T-helper 1 cell treated with Interleukin-12 subunit alpha and Interleukin-12 subunit beta and Interleukin-4 antibody, amounts not matched to agents 30 ng/mL and 1 ng/mL, for 36 hours (primary cell): ENCODE results near the gene AKAP8. TPM values are rescaled to one million over a fixed set of nuclear protein-coding genes. Genes with fewer than 3 reads are reported as not detected.

Experiments used
- intact Hi-C: fragments of 100-400 bp; cut with micrococcal nuclease; formaldehyde crosslinking; loops from one replicate; pipeline ENCODE4 v1.15.1; 2024
- total RNA-seq: library from RNA; stranded (reverse); gene quantifications from 2 replicates; pipeline ENCODE4 v1.2.3, GENCODE V29; 2022

AKAP8 gene
- total RNA-seq, 1 donor from 2014 or later, result 53.5 TPM

DNA sequence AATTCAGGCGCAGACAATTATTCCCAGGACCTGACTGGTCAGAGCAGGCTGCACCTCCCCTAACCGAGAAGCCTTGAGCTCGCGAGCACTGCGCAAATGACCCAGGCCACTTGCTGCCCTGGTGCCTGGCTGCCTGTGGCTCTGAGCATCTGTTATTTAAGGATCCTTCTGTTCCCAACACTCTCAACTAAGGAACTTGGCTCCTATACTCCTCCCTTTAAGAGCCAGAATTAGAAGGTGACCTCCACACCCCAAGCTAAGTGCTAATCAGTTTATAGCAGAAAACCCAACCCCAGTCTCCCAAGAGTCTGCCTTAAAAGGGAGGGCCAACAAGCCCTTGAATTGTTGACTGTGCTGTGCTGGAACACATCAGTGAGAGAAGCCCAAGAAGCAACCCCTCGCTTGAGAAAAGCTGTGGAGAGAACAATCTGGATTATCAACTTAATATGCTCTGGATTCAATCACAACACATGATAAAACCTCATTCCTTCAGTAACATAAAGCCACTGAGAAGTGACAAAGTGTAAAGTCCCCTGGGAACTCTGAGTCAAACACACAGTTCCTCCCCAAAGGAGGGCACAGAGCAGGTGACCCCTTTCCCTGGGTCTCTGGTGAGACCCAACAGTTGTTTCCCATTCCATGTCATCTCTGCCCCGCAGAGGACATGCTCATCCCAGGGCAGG lies 24.7 kb upstream of the AKAP8 start:
- intact Hi-C loops, result no loop called here

- intact Hi-C loops, result no loop called here
These were observed 23.6 kb upstream of the AKAP8 start for GRCh38 chr19:15403151-15403531.

- intact Hi-C loops, result no loop called here
These were observed 23.0 kb upstream of the AKAP8 start for GRCh38 chr19:15402411-15403150.

- intact Hi-C loops, result no loop called here
These were observed 21.8 kb upstream of the AKAP8 start for GRCh38 chr19:15401397-15401710.

- intact Hi-C loops, result no loop called here
These were observed 21.2 kb upstream of the AKAP8 start for GRCh38 chr19:15400521-15401396.

DNA sequence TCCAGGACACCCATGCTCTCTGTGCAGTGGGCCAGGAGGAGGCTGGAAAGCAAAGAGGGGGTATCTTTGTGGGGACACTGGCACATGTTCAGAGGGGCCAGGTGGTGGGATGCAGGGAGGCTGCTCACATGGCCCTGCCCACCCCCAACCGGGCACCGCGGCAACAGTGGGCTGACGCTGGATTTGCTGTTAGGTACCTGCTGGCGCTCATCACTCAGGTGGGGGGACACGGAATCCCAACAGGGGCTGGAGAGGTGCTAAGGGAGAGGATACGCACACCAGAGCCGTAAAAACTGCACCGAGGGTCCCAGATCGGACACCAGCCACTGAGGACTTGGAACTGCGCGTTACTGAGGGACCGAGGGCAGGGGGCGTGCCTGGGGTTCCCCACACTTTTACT lies 20.0 kb upstream of the AKAP8 start:
- intact Hi-C loops, result loop anchor here (10.0 kb wide), 1 partner anchor 1825 kb away; no protein-coding TSS in a partner anchor

- intact Hi-C loops, result loop anchor here (10.0 kb wide), 1 partner anchor 1824 kb away; no protein-coding TSS in a partner anchor
These were observed 19.6 kb upstream of the AKAP8 start for GRCh38 chr19:15399234-15399515.

- intact Hi-C loops, result loop anchor here (10.0 kb wide), 1 partner anchor 1824 kb away; no protein-coding TSS in a partner anchor
These were observed 19.1 kb upstream of the AKAP8 start for GRCh38 chr19:15398501-15399233.

DNA sequence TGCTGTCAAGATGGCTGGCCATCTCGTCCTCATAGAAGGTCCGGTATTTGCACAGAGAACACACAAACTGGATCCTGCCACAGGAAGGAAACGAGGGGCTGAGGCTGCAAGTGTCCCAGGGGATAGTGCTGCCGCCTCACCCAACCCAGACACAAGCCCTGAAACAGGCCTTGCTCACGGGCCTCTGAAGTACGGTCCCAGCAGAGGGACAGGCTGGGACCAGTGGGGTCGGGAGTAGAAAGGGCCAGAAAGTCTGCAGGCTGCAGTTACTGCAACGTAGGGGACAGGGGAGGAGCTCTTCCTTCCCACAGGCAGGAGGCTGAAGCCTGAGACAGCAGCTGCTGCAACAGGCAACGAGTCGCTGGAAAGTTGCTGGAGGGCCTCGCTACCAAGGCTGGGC lies 18.2 kb upstream of the AKAP8 start:
- intact Hi-C loops, result loop anchor here (10.0 kb wide), 1 partner anchor 1823 kb away; no protein-coding TSS in a partner anchor

DNA sequence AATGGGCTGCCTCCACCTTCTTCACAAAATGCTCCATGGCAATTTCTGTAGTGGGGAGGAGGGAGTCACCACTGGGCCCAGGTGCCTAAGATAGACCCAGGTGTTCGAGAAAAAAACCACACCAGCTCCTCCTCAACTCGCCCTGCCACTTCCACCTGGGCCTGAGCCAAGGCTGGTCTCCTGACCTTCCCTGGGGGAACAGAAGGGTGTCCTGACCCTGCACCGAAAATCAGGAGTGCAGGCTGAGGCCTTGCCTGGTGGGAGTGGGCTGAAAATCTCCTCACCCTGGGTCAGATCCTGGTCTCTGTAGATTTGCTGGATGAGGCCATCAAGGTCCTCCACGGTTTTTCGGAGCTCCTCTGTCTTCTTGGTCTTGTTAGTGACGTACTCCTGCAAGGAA lies 17.6 kb upstream of the AKAP8 start:
- intact Hi-C loops, result loop anchor here (10.0 kb wide), 1 partner anchor 1822 kb away; no protein-coding TSS in a partner anchor

- intact Hi-C loops, result loop anchor here (10.0 kb wide), 1 partner anchor 1822 kb away; no protein-coding TSS in a partner anchor
These were observed 16.8 kb upstream of the AKAP8 start for GRCh38 chr19:15396436-15396835.

GRCh38 chr19:15395251-15395650 lies 15.7 kb upstream of the AKAP8 start:
- intact Hi-C loops, result loop anchor here (10.0 kb wide), 1 partner anchor 1820 kb away; no protein-coding TSS in a partner anchor

- intact Hi-C loops, result loop anchor here (10.0 kb wide), 1 partner anchor 1820 kb away; no protein-coding TSS in a partner anchor
These were observed 14.8 kb upstream of the AKAP8 start for GRCh38 chr19:15394426-15394825.

GRCh38 chr19:15393963-15394362 lies 14.4 kb upstream of the AKAP8 start:
- intact Hi-C loops, result loop anchor here (10.0 kb wide), 1 partner anchor 1819 kb away; no protein-coding TSS in a partner anchor

DNA sequence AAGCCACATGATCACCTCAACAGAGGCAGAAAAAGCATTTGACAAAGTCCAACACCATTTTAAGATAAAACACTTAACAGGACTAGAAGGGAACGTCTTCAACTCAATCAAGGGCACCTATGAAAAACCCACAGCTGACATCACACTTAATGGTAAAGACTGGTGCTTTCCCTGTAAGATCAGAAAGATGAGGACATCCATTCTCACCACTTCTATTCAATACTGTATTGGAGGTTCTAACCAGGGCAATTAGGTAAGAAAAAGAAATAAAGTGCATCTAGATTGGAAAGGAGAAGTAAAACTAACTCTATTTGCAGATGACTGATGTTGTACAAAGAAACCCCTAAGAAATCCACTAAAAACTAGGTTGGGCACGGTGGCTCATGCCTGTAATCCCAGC lies 11.2 kb upstream of the AKAP8 start:
- intact Hi-C loops, result loop anchor here (10.0 kb wide), 1 partner anchor 1816 kb away; no protein-coding TSS in a partner anchor

DNA sequence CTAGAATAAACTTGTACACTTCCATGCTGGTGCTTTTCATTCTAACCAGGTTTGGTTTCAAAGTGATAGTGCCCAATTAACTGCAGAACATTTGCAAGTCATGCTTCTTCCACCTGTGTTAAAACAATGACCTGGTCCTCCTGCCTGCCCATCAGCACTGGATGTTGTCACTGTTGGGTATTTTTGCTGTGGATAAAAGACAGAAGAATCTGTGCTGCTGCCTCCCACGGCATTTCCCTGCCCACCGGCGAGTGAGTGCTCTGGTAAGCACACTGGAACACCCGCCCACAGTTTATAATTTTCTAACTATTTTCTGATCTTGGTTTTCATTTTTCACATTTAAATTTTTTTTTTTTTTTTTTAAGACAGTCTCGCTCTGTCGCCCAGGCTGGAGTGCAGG lies 2.3 kb upstream of the AKAP8 start:
- intact Hi-C loops, result no loop called here

DNA sequence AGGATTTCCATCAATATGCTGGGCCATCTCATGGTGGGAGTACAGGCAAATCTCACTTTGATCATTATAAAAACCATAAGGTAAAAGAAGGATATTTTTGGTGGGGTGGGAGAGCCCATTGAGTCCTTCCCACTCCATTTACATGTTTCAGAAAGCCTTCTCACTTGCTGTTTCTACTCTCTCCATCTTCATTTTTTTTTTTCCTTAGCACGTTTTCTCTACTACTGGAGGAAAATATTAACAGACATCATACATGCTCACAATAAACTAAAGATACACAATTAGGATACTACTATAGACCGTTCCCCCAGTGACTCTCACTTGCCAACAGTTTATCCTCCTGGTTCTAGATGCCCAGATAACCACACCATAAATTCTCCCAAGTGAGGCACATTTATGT lies 1.8 kb upstream of the AKAP8 start:
- intact Hi-C loops, result no loop called here

DNA sequence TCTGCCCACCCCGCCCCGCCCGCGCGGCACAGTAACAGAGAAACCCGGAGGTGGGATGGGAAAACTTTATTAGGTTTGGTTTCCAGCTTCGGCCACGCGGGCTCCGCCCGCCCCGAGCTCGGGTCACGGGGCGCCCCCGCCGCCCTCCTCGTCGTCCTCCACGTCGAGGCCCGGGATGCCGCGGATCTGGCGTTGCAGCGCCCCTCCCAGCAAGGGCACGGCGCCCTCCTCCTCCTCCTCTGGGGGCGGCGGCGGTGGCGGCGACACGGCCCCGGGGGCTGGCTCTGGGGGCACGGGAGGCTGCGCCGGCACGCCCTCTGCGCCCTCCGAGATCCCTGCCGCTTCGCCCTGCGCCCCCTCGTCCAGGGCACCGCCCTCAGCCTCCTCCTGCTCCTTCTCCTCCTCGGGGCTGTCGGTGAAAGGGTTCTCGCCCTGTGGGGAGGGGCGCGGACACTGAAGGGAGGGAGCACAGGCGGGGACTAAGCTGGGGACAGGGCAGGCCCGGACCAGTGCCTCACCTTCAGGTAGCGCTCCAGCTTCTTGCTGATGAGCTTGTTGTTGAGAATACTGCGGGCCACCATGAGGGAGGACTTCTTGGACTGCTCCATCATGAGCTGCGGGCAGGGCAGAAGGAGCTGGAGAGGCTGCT lies 536 bp upstream of the AKAP8 start:
- intact Hi-C loops, result loop anchor here (1.0 to 5.0 kb wide), 13 partner anchors 39 to 808 kb away; partner anchors contain the start of genes FAM32A, NDUFB7 and TPM4

GRCh38 chr19:15378534-15379082 lies 979 bp downstream of the AKAP8 start:
- intact Hi-C loops, result loop anchor here (1.0 to 5.0 kb wide), 14 partner anchors 41 to 807 kb away; partner anchors contain the start of genes FAM32A, NDUFB7 and TPM4
